Fibroblast of lung (primary cell): ENCODE measurements around the gene NRDE2.

ENCODE experiments used
- CTCF ChIP-seq, 2 donors: IDR thresholded peaks in 1 of 2; conservative IDR thresholded peaks in 1 of 2; 1 replicate in 1 of 2; 2 replicates in 1 of 2; pipeline ENCODE4 v1.5.1; 2011 to 2012; ENCODE audit warnings: low read length in 2 of 2, control low read depth in 1 of 2, inconsistent platforms in 1 of 2, low read depth in 1 of 2, mild to moderate bottlenecking in 1 of 2
- EZH2 ChIP-seq: IDR thresholded peaks from 2 replicates; pipeline ENCODE4 v1.5.1; 2012; ENCODE audit warnings: low read length, control low read depth, mild to moderate bottlenecking; ENCODE audit errors: missing control alignments

GRCh38 chr14:90280096-90280495 lies 51.6 kb downstream of the NRDE2 start:
- no peak for TF ChIP-seq CTCF (conservative IDR thresholded peaks at IDR 0.05 in 1 of 2, IDR thresholded peaks at IDR 0.05 in 1 of 2; ENCODE audit: low read depth in 1 of 2, low read length in 2 of 2)
- no peak for TF ChIP-seq EZH2
